C4-2B (cell line): ENCODE measurements around the gene CTXN3.

Experiments
- CTCF ChIP-seq: fragments of 450-650 bp; conservative IDR thresholded peaks from 2 replicates; pipeline ENCODE4 v1.5.1; 2017; ENCODE audit warnings: mild to moderate bottlenecking
- ZFX ChIP-seq: fragments of 450-650 bp; IDR thresholded peaks from 2 replicates; pipeline ENCODE4 v1.6.1; 2017

DNA sequence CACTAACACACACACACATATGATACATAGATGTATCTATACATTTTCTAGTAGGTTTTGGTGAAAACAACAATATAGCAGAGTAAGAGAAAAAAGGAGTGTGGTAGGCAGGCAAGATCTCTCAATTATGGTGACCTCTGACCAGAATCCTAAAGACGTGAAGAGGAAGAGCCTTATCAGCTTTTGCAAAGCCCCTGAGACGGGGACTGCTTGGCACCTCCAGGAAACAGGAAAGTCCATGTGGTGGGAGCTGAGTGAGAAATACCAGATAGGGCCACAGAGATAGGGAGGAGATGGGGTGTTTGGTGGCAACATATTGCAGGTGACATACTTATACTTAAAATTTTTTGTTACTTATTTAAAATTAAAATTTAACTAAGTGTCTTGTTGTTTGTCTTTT lies 39.9 kb upstream of the CTXN3 start:
- no peak for TF ChIP-seq CTCF
- TF ChIP-seq ZFX: no peak
